ENCODE measurements around the gene HDDC2. TPM values are rescaled to one million over a fixed set of nuclear protein-coding genes. Genes with fewer than 3 reads are reported as not detected.

HDDC2 gene, protein sequence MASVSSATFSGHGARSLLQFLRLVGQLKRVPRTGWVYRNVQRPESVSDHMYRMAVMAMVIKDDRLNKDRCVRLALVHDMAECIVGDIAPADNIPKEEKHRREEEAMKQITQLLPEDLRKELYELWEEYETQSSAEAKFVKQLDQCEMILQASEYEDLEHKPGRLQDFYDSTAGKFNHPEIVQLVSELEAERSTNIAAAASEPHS
- total RNA-seq = 100 to 1,000 TPM in 1 of 2 donors, 10 to 100 TPM in 1; 53.0 to 104 TPM
- polyA plus RNA-seq (ENCODE audit: insufficient read length in 2 of 2) = 100 to 1,000 TPM; 131 to 135 TPM
- long read RNA-seq, donor 1, transcript HDDC2-202 (6 exons, 918 nt) = minor isoform, 16 of 104 reads
- long read RNA-seq, donor 1, transcript HDDC2-208 (1 exons, 3,529 nt) = minor isoform, 23 of 104 reads
- long read RNA-seq, donor 1, transcript HDDC2-201 (5 exons, 1,350 nt) = major isoform, 56 of 104 reads
- long read RNA-seq, donor 1, partial matches to known transcripts = 0 of 104 reads
- long read RNA-seq, donor 1, other reads (novel, unspliced or antisense) = 5 of 104 reads
- long read RNA-seq, donor 2, transcript HDDC2-202 (6 exons, 918 nt) = minor isoform, 7 of 34 reads
- long read RNA-seq, donor 2, transcript HDDC2-201 (5 exons, 1,350 nt) = major isoform, 15 of 34 reads
- long read RNA-seq, donor 2, partial matches to known transcripts = 9 of 34 reads
- long read RNA-seq, donor 2, other reads (novel, unspliced or antisense) = 0 of 34 reads
- long read RNA-seq, donor 3, transcript HDDC2-202 (6 exons, 918 nt) = minor isoform, 6 of 29 reads
- long read RNA-seq, donor 3, transcript HDDC2-201 (5 exons, 1,350 nt) = major isoform, 19 of 29 reads
- long read RNA-seq, donor 3, partial matches to known transcripts = 0 of 29 reads
- long read RNA-seq, donor 3, other reads (novel, unspliced or antisense) = 0 of 29 reads
- long read RNA-seq, donor 4, transcript HDDC2-208 (1 exons, 3,529 nt) = minor isoform, 13 of 68 reads
- long read RNA-seq, donor 4, transcript HDDC2-202 (6 exons, 918 nt) = minor isoform, 21 of 68 reads
- long read RNA-seq, donor 4, transcript HDDC2-201 (5 exons, 1,350 nt) = major isoform, 29 of 68 reads
- long read RNA-seq, donor 4, partial matches to known transcripts = 5 of 68 reads
- long read RNA-seq, donor 4, other reads (novel, unspliced or antisense) = 0 of 68 reads

DNA sequence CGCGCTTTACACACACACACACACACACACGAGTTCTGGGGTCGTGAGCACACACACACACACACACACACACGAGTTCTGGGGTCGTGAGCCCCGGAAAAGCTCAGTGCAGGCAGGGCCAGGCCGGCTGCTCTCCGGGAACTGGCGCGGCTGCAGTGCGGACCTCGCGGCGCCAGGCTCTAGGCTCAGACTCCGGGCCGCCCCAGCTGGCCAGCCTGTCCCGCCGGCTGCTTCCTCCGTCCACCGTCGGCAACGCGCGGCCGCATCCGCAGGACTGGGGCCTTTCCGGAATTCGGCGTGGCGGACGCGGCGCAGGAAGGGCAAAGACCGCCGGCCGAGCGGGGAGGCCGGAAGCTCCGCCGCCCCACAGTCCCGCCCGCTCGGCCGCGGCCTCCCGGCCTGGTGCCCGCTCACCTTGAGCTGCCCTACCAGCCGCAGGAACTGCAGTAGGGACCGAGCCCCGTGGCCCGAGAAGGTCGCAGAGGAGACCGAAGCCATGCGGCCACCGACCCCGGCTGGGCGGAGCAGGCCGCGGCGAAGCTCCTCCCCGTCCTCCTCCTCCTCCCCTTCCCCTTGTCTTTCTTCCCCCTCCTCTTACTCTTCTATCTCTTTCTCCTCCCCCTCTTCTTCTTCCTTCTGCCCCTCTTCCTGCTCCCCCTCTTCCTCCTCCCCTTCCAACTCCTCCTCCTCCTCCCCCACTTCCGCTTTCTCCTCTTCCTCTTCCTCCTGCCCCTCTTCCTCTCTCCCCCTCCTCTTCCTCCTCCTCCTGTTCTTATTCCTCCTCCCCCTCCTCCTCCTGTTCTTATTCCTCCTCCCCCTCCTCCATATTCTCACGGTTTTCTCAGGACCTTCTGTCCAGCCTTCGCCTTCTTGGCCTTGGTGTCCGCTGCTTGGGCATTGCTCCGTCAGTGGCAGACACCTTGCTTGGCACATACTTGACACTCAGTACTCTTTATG lies at the start of gene HDDC2:
Gene HDDC2, minus strand, starts transcription at position 533 of the 957 bp plus-strand sequence. Its CDS starts 35 bp downstream, at position 498.
- H3K27me3 ChIP-seq (ENCODE audit: control insufficient read depth, insufficient read depth, low read length) = no peaks in the 10 kb centered on the region
- H3K4me1 ChIP-seq (ENCODE audit: control insufficient read depth, insufficient read depth, low read length) = no peaks in the 10 kb centered on the region
- peak within 1 kb of the TSS; percentile 72 for H3K27ac ChIP-seq (ENCODE audit: low read depth, low read length)
- DNase-seq (ENCODE audit: low read depth in 4 of 6, low spot score in 6 of 6) = peak in 3 of 6 donors; percentile 38 to 91 (median 85)
- WGBS (ENCODE audit: insufficient coverage) = 3% methylated on average over 67 of the region's 67 CpGs
- peaks cover 4% of the 10 kb centered on the region for H3K36me3 ChIP-seq (ENCODE audit: control insufficient read depth, insufficient read depth, low read length)
- peak within 1 kb of the TSS; percentile 63 for H3K4me3 ChIP-seq (ENCODE audit: low read depth, low read length)
- no peaks in the 10 kb centered on the region for H3K9me3 ChIP-seq (ENCODE audit: control insufficient read depth, insufficient read depth, low read length)

DNA sequence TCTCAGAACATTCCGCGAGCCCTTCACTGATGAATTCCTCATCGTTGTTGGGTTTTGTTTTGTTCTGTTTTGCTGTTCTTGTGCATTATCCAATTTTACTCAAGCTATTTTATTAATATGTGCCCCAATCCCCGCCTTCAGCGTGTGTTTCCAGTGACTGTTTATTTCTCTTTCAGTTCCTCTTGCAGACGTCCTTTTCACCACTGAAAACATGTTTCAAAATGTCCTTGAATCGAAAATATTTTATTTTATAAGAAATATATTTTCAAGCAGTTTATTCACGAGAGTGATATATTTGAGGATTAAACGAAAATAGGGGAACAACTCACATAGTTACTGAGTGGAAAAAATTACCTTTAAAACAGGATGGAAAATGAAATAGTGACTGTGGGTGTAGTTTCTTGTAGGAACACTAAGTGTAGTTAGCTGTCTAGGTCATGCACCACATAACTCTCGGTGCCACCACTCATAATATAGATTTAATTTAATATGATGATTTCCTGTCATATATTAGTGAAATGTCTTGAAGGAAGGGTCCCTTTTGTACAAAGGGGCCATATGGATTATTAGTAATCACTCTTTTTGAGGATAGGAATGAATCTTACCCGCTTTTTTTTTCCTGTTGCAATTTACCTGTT lies 45.3 kb upstream of the HDDC2 start:
- no peak overlapping the region for H3K4me3 ChIP-seq (ENCODE audit: low read depth, low read length)
- H3K9me3 ChIP-seq (ENCODE audit: control insufficient read depth, insufficient read depth, low read length) = no peaks in the 10 kb centered on the region
- no peak for DNase-seq (ENCODE audit: low read depth in 4 of 6, low spot score in 6 of 6)
- WGBS (ENCODE audit: insufficient coverage) = no CpG with 5 or more reads among the region's 11 CpGs
- no peaks in the 10 kb centered on the region for H3K36me3 ChIP-seq (ENCODE audit: control insufficient read depth, insufficient read depth, low read length)
- peak overlapping the region; percentile 75 for H3K27ac ChIP-seq (ENCODE audit: low read depth, low read length)
- H3K4me1 ChIP-seq (ENCODE audit: control insufficient read depth, insufficient read depth, low read length) = peaks cover 7% of the 10 kb centered on the region
- H3K27me3 ChIP-seq (ENCODE audit: control insufficient read depth, insufficient read depth, low read length) = peaks cover 2% of the 10 kb centered on the region

DNA sequence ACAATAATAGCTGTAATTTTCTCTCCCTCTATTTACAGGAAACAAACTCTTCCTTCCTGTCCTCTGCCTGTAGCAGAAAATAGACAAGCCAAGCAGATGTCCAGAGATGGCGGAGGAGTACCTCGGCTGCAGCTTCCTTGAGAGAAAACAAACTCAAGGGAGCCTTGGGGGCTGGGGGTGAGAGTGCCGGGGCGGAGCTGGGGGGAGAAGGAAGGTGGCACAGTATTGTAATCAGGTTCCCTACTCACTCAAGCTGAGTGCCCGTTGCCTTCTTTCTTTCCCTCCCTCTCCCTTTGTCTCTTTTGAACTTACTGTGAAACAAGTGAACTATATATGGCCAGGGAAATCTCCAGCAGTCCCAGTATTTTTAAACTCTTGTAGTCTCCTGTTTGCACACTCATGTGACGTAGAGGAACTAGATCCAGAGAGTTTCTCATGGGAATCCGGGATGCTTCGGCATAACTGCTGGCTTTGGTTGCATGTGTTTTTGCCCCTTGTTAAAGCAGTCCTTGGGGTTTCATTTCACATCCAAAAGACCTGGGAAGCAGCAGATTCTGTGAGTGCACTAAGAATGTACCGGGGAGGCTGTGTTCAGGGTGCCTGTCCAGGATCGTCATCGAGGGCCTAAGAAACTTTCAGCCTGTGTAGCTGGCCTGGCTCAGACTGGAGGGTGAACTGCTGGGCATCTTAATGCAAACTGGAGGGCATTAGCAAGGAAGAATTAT lies 44.6 kb upstream of the HDDC2 start:
- H3K36me3 ChIP-seq (ENCODE audit: control insufficient read depth, insufficient read depth, low read length) = no peaks in the 10 kb centered on the region
- peaks cover 2% of the 10 kb centered on the region for H3K27me3 ChIP-seq (ENCODE audit: control insufficient read depth, insufficient read depth, low read length)
- H3K4me3 ChIP-seq (ENCODE audit: low read depth, low read length) = no peak overlapping the region
- H3K4me1 ChIP-seq (ENCODE audit: control insufficient read depth, insufficient read depth, low read length) = peaks cover 7% of the 10 kb centered on the region
- H3K9me3 ChIP-seq (ENCODE audit: control insufficient read depth, insufficient read depth, low read length) = no peaks in the 10 kb centered on the region
- WGBS (ENCODE audit: insufficient coverage) = 52% methylated on average over 5 of the region's 11 CpGs
- H3K27ac ChIP-seq (ENCODE audit: low read depth, low read length) = peak overlapping the region; percentile 75
- DNase-seq (ENCODE audit: low read depth in 4 of 6, low spot score in 6 of 6) = no peak

DNA sequence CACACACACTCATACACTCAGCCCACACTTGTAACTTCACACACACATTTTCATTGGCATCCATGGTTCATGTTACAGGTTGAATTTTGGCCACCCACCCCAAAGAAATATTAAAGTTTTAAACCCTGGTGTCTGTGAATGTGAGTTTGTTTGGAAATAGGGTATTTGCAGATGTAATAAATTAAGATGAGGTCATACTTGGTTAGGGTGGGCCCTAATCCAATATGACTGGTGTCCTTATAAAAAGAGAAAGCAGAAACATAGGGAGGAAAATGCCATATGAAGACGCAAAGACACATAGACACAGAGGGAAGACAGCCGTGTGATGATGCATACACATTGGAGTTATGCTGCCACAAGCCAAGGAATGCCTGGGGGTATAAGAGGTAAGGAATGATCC lies 39.7 kb upstream of the HDDC2 start:
- Histone ChIP-seq H3K27ac (ENCODE audit: low read depth, low read length) (no peak overlapping the region), H3K4me1 (ENCODE audit: control insufficient read depth, insufficient read depth, low read length) (peaks cover 5% of the 10 kb centered on the region), H3K4me3 (ENCODE audit: low read depth, low read length) (no peak overlapping the region), H3K9me3 (ENCODE audit: control insufficient read depth, insufficient read depth, low read length) (no peaks in the 10 kb centered on the region), H3K27me3 (ENCODE audit: control insufficient read depth, insufficient read depth, low read length) (peaks cover 2% of the 10 kb centered on the region), H3K36me3 (ENCODE audit: control insufficient read depth, insufficient read depth, low read length) (no peaks in the 10 kb centered on the region)
- no peak for DNase-seq (ENCODE audit: low read depth in 4 of 6, low spot score in 6 of 6)
- WGBS (ENCODE audit: insufficient coverage) = 93% methylated on average over 2 of the region's 2 CpGs

DNA sequence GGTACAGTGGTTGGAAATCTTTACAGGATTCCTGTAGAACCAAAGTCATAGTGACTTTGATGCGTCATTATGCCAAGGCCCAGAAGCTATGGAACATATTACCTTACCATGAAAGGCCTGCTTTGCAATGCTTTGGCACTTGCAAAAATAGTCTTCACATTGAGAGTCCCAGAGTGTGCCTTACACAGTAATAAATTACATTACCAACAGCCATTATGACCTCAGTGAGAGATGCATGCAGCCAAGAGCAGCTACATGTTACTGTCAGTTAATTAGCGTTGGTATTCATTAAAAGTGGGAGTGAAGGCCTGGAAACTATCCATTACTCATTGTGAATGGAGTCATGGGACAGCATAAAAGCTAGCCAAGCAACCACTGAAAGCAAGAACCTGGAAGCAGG lies 39.2 kb upstream of the HDDC2 start:
- WGBS (ENCODE audit: insufficient coverage) = 20% methylated on average over 1 of the region's 2 CpGs
- Histone ChIP-seq H3K27me3 (ENCODE audit: control insufficient read depth, insufficient read depth, low read length) (no peaks in the 10 kb centered on the region), H3K4me1 (ENCODE audit: control insufficient read depth, insufficient read depth, low read length) (peaks cover 2% of the 10 kb centered on the region), H3K9me3 (ENCODE audit: control insufficient read depth, insufficient read depth, low read length) (no peaks in the 10 kb centered on the region), H3K27ac (ENCODE audit: low read depth, low read length) (no peak overlapping the region), H3K4me3 (ENCODE audit: low read depth, low read length) (no peak overlapping the region), H3K36me3 (ENCODE audit: control insufficient read depth, insufficient read depth, low read length) (no peaks in the 10 kb centered on the region)
- DNase-seq (ENCODE audit: low read depth in 4 of 6, low spot score in 6 of 6) = peak in 3 of 6 donors; percentile 43 to 86 (median 65)

DNA sequence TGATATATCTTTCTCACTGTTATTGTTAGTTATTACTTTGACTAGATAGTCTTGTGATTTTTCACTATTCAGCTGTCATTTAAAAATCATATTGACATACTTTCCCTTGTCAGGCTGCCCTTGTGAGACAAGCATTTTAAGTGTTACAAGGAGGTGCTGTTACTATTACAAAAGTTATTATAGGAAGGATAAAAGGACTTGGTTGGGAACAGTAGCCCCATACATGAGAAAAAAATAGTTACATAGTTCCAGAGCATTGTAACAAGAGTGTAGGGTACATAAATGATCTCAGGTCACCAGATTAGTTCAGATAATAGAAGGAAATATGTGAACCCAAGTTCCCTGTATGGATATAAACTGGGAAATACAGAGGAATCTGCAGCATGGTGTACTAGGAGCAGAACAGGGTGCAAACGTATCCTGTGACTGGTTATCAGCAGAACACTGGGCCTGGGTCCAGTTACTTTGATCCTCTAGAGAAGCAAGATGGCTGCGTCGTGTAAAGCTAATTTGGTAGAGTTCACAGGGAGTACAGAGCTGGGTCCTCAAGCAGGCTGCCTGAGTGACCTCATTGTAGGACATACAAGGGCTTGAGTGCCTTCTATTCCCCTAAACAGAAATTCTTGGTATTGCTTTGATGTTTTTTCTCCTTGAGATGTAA lies 38.5 kb upstream of the HDDC2 start:
- WGBS (ENCODE audit: insufficient coverage) = 85% methylated on average over 3 of the region's 3 CpGs
- Histone ChIP-seq H3K36me3 (ENCODE audit: control insufficient read depth, insufficient read depth, low read length) (no peaks in the 10 kb centered on the region), H3K4me3 (ENCODE audit: low read depth, low read length) (no peak overlapping the region), H3K27ac (ENCODE audit: low read depth, low read length) (no peak overlapping the region), H3K27me3 (ENCODE audit: control insufficient read depth, insufficient read depth, low read length) (no peaks in the 10 kb centered on the region), H3K4me1 (ENCODE audit: control insufficient read depth, insufficient read depth, low read length) (no peaks in the 10 kb centered on the region), H3K9me3 (ENCODE audit: control insufficient read depth, insufficient read depth, low read length) (no peaks in the 10 kb centered on the region)
- no peak for DNase-seq (ENCODE audit: low read depth in 4 of 6, low spot score in 6 of 6)

DNA sequence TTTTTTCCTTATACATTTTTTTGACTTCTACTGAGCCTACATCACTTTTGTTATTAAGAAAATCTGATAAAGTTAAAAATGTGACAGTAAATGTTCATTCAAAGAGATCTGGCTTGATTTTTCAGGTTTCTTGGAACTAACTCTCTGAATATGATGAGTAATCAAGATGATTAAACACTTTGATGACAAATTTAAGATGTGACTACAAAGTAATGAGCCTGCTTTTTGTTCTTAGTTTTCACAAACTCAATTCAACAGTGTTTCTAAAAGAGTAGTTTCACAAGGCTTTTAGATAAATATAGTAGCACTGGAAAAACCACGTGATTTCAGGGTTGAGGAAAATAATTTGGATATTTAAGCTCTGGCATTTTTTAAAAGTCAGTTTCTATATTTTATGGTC lies 37.9 kb upstream of the HDDC2 start:
- no peak overlapping the region for H3K4me3 ChIP-seq (ENCODE audit: low read depth, low read length)
- H3K27me3 ChIP-seq (ENCODE audit: control insufficient read depth, insufficient read depth, low read length) = no peaks in the 10 kb centered on the region
- DNase-seq (ENCODE audit: low read depth in 4 of 6, low spot score in 6 of 6) = no peak
- no peaks in the 10 kb centered on the region for H3K9me3 ChIP-seq (ENCODE audit: control insufficient read depth, insufficient read depth, low read length)
- no peaks in the 10 kb centered on the region for H3K36me3 ChIP-seq (ENCODE audit: control insufficient read depth, insufficient read depth, low read length)
- no peaks in the 10 kb centered on the region for H3K4me1 ChIP-seq (ENCODE audit: control insufficient read depth, insufficient read depth, low read length)
- no CpG with 5 or more reads among the region's 1 CpG for WGBS (ENCODE audit: insufficient coverage)
- no peak overlapping the region for H3K27ac ChIP-seq (ENCODE audit: low read depth, low read length)

DNA sequence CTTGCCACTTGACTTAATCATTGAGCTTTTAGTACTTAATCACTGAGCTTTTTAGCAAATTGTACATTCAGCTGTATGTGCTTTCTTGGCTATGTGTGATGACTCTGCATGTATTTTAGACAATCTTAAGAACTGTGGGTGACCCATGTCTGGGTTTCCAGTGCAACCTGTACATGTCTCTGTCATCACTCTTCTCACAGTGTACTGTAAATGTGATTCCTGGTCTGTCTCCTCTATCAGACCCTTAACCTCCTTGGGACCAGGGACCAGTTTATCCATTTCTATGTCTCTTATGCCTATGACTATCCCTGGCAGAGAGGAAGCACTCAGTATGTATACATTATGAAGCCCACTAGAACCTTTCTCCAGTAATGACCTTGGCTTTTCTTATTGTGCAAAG lies 36.6 kb upstream of the HDDC2 start:
- no peaks in the 10 kb centered on the region for H3K36me3 ChIP-seq (ENCODE audit: control insufficient read depth, insufficient read depth, low read length)
- no peak overlapping the region for H3K4me3 ChIP-seq (ENCODE audit: low read depth, low read length)
- no peaks in the 10 kb centered on the region for H3K27me3 ChIP-seq (ENCODE audit: control insufficient read depth, insufficient read depth, low read length)
- DNase-seq (ENCODE audit: low read depth in 4 of 6, low spot score in 6 of 6) = no peak
- no peak overlapping the region for H3K27ac ChIP-seq (ENCODE audit: low read depth, low read length)
- peaks cover 2% of the 10 kb centered on the region for H3K9me3 ChIP-seq (ENCODE audit: control insufficient read depth, insufficient read depth, low read length)
- H3K4me1 ChIP-seq (ENCODE audit: control insufficient read depth, insufficient read depth, low read length) = no peaks in the 10 kb centered on the region
